Mucosa of rectum (tissue), 2 donors: ENCODE data around the gene SUCLG2.

Experiments used
- H3K27ac ChIP-seq, 2 donors: one replicate each; pipeline ENCODE4 v1.7.0; 2013; ENCODE audit warnings: inconsistent platforms in 2 of 2, low read depth in 2 of 2, low read length in 2 of 2
- H3K27me3 ChIP-seq, 2 donors: one replicate each; pipeline ENCODE4 v1.7.0; 2013; ENCODE audit warnings: low read length in 2 of 2; ENCODE audit not compliant: control insufficient read depth in 2 of 2, insufficient read depth in 2 of 2
- H3K36me3 ChIP-seq, 2 donors: one replicate each; pipeline ENCODE4 v1.7.0; 2013; ENCODE audit warnings: low read length in 2 of 2; ENCODE audit not compliant: control insufficient read depth in 2 of 2, insufficient read depth in 2 of 2
- H3K4me1 ChIP-seq, 2 donors: one replicate each; pipeline ENCODE4 v1.7.0; 2013; ENCODE audit warnings: low read length in 2 of 2, mild to moderate bottlenecking in 1 of 2; ENCODE audit not compliant: control insufficient read depth in 2 of 2, insufficient read depth in 2 of 2
- H3K4me3 ChIP-seq, 2 donors: one replicate each; pipeline ENCODE4 v1.7.0; 2013; ENCODE audit warnings: low read length in 2 of 2
- H3K9ac ChIP-seq, 2 donors: one replicate each; pipeline ENCODE4 v1.7.0; 2013; ENCODE audit warnings: low read length in 2 of 2, low read depth in 1 of 2, mild to moderate bottlenecking in 1 of 2
- H3K9me3 ChIP-seq, 2 donors: one replicate each; pipeline ENCODE4 v1.7.0; 2013; ENCODE audit warnings: low read length in 2 of 2; ENCODE audit not compliant: control insufficient read depth in 2 of 2
- donor health status: healthy.
- donor health status: Normal muscosa, but diverticular disease.

SUCLG2 gene

GRCh38 chr3:67509471-67510075, 144.8 kb downstream of the SUCLG2 start:
- H3K27ac ChIP-seq, result no peak overlapping the region
- peaks cover 17% of the 10 kb centered on the region in 2 donors for H3K36me3 ChIP-seq
- no peaks in the 10 kb centered on the region for H3K9me3 ChIP-seq

DNA sequence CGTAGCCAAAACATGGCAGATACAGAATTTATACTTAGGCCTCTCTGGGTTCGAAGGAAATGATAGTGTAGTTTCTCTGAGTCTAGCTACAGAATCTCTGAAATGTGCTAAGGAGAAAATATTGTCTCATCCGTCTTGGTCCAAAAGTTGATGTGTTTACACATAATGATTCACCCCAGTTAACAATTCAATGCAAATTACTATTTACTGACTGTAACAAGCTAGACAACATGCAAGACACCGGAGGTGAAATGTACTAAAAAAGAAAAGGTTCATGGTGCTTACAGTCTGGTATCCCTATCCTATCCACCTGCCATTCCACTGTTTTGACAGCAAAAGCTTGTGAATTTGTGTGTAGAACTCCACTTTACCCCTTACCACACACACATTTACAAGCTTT, 146.8 kb downstream of the SUCLG2 start:
- no peaks in the 10 kb centered on the region for H3K4me1 ChIP-seq
- no peak overlapping the region for H3K9ac ChIP-seq
- H3K36me3 ChIP-seq, result peaks cover 11 to 17% of the 10 kb centered on the region in 2 donors
- H3K4me3 ChIP-seq, result no peak overlapping the region
- no peaks in the 10 kb centered on the region for H3K27me3 ChIP-seq
- no peaks in the 10 kb centered on the region for H3K9me3 ChIP-seq
- no peak overlapping the region for H3K27ac ChIP-seq

More at GRCh38 chr3:67509471-67510075, 144.8 kb downstream of the SUCLG2 start:
- Histone ChIP-seq H3K9ac (no peak overlapping the region), H3K4me1 (no peaks in the 10 kb centered on the region), H3K4me3 (no peak overlapping the region), H3K27me3 (no peaks in the 10 kb centered on the region)

DNA sequence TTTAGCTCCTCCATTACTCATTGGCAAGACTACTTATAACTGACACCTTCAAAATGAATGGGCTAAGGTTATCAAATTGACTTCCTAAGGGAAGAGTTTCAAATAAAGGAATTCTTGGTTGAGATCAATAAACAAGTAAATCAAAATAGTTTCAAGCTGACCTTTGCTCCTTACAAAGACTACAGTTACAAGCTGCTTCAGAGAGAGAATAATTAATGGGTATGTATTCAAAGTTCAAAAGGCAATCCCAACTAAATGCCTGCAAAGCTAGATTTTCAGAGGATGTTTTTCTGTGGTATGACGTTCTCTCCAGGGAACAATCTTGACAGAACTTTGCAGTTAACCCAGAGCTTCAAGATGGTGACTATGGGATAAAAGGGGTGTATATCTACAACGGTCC, 153.7 kb downstream of the SUCLG2 start:
- H3K27ac ChIP-seq, result no peak overlapping the region
- H3K4me3 ChIP-seq, result no peak overlapping the region
- peaks cover 5 to 12% of the 10 kb centered on the region in 2 donors for H3K36me3 ChIP-seq

DNA sequence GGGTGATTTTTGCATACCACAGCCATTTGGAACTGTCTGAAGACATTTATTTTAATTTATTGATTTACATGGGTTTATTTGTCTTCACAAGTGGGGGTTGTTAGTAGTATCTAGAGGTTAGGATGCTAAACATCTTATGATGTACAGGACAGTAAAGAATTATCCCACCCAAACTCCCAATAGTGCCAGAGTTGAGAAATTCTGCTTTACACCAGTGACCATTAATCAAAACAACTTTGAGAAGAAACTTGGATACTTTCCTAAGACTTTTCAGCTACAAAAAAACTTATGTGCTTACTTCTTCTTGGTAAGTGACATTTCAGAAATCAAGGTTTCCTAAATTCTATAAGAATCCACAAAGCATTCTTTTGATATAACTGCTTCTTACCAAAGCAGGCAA, 156.7 kb downstream of the SUCLG2 start:
- H3K4me1 ChIP-seq, result no peaks in the 10 kb centered on the region
- H3K9me3 ChIP-seq, result no peaks in the 10 kb centered on the region

More for the DNA sequence above, 153.7 kb downstream of the SUCLG2 start:
- Histone ChIP-seq H3K27me3 (no peaks in the 10 kb centered on the region), H3K9me3 (no peaks in the 10 kb centered on the region), H3K9ac (no peak overlapping the region), H3K4me1 (no peaks in the 10 kb centered on the region)

GRCh38 chr3:67495751-67496150, 158.7 kb downstream of the SUCLG2 start:
- Histone ChIP-seq H3K4me1 (no peaks in the 10 kb centered on the region), H3K9me3 (no peaks in the 10 kb centered on the region), H3K9ac (no peak overlapping the region), H3K36me3 (peaks cover 15 to 22% of the 10 kb centered on the region in 2 donors), H3K4me3 (no peak overlapping the region), H3K27ac (no peak overlapping the region), H3K27me3 (no peaks in the 10 kb centered on the region)

More for the DNA sequence above, 156.7 kb downstream of the SUCLG2 start:
- Histone ChIP-seq H3K27me3 (no peaks in the 10 kb centered on the region), H3K9ac (no peak overlapping the region), H3K36me3 (peaks cover 11 to 20% of the 10 kb centered on the region in 2 donors), H3K4me3 (no peak overlapping the region), H3K27ac (no peak overlapping the region)

- no peak overlapping the region for H3K27ac ChIP-seq
- no peak overlapping the region for H3K4me3 ChIP-seq
- no peaks in the 10 kb centered on the region for H3K9me3 ChIP-seq
- H3K27me3 ChIP-seq, result no peaks in the 10 kb centered on the region
- no peaks in the 10 kb centered on the region for H3K4me1 ChIP-seq
- peaks cover 15 to 24% of the 10 kb centered on the region in 2 donors for H3K36me3 ChIP-seq
- H3K9ac ChIP-seq, result no peak overlapping the region
These were observed 160.6 kb downstream of the SUCLG2 start for GRCh38 chr3:67493808-67494207.

GRCh38 chr3:67490658-67491057, 163.8 kb downstream of the SUCLG2 start:
- no peak overlapping the region for H3K27ac ChIP-seq
- no peak overlapping the region for H3K4me3 ChIP-seq
- H3K9ac ChIP-seq, result no peak overlapping the region
- peaks cover 15 to 19% of the 10 kb centered on the region in 2 donors for H3K36me3 ChIP-seq
- H3K4me1 ChIP-seq, result no peaks in the 10 kb centered on the region
- H3K9me3 ChIP-seq, result no peaks in the 10 kb centered on the region
- no peaks in the 10 kb centered on the region for H3K27me3 ChIP-seq

DNA sequence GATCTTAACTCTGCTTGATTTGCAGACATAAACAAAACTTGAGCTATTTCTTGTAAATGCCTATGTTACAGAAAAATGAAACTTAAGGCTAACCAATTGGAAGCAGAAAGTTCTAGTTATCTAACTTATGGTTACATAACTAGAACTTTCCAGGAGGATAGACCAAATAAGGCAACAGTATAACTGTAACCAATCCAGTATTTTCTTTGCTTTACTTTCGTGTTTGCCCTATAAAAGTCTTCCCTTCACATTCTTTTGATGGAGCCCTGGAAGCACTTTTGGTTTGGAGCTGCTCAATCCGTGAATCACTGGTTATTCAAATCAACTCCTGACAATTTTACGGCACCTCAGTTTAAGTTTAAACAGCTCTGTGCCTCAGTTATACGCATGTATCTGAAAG, 164.6 kb downstream of the SUCLG2 start:
- Histone ChIP-seq H3K4me3 (no peak overlapping the region), H3K27ac (no peak overlapping the region)

DNA sequence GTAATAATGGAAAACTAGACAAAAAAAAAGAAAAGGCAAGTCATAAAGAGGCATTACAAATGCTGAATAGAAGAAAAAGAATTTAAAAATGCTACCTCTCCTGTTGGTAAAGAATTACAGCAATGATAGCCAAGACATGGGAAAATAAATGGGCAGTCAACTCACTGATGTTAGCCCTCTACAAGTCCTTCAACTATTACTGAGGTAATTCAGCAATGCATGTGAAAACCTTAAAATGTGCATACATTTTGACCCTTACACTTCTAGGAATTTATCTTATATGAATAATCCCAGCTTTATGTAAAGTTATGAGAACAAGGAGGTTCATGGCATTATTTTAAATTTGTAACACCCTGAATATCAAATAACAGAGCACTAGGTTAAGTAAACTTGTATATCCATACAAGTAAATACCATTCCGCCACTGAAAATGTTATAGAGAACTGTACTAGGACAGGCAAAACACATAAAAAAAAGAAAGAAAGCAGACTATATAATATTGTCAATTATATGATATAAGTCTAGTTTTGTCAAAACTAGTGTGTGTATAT, 166.8 kb downstream of the SUCLG2 start:
- no peaks in the 10 kb centered on the region for H3K27me3 ChIP-seq
- no peak overlapping the region for H3K4me3 ChIP-seq
- H3K4me1 ChIP-seq, result no peaks in the 10 kb centered on the region
- H3K36me3 ChIP-seq, result peaks cover 4 to 13% of the 10 kb centered on the region in 2 donors
- H3K9ac ChIP-seq, result no peak overlapping the region
- H3K9me3 ChIP-seq, result no peaks in the 10 kb centered on the region
- no peak overlapping the region for H3K27ac ChIP-seq

More for the DNA sequence above, 164.6 kb downstream of the SUCLG2 start:
- H3K4me1 ChIP-seq, result no peaks in the 10 kb centered on the region
- no peaks in the 10 kb centered on the region for H3K27me3 ChIP-seq
- H3K36me3 ChIP-seq, result peaks cover 11 to 15% of the 10 kb centered on the region in 2 donors
- H3K9me3 ChIP-seq, result no peaks in the 10 kb centered on the region
- H3K9ac ChIP-seq, result no peak overlapping the region

GRCh38 chr3:67486883-67487282, 167.5 kb downstream of the SUCLG2 start:
- no peak overlapping the region for H3K4me3 ChIP-seq
- H3K9ac ChIP-seq, result no peak overlapping the region
- no peak overlapping the region for H3K27ac ChIP-seq

More at GRCh38 chr3:67486883-67487282, 167.5 kb downstream of the SUCLG2 start:
- Histone ChIP-seq H3K4me1 (no peaks in the 10 kb centered on the region), H3K27me3 (no peaks in the 10 kb centered on the region), H3K36me3 (peaks cover 4 to 10% of the 10 kb centered on the region in 2 donors), H3K9me3 (no peaks in the 10 kb centered on the region)
